NCI-H1105 treated with DMSO at 0.1 percent for 48 hours (cell line): ENCODE measurements around the gene ADAMTS19.

Experiments used
- DNase-seq: peaks from one replicate; lab custom pipeline; 2025; lab: John Stamatoyannopoulos, UW

The ADAMTS19 gene

DNA sequence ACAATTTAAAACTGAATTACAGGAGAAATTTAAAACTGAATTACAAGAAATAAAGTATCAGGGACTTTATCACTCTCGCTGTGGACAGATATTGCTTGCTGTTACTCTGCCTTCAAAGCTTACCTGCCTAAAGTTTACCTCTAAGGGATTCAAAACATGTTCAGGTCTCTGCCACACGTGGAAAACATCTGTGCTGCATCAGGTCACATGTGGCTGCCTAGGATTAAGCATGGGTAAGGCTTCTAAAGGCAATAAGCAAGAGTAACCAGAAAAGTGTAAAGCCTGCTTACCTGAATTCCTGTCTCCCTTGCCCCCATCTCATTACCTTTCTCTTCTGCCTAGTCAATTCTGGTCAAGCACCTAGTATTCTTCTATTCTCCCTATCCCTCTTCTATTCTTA is 306.7 kb downstream of the ADAMTS19 start:
- no peak for DNase-seq

- peak; percentile 68 for DNase-seq
Observed at GRCh38 chr5:129767927-129768380, 307.9 kb downstream of the ADAMTS19 start.

- no peak for DNase-seq
Observed at GRCh38 chr5:129768735-129769134, 308.6 kb downstream of the ADAMTS19 start.

DNA sequence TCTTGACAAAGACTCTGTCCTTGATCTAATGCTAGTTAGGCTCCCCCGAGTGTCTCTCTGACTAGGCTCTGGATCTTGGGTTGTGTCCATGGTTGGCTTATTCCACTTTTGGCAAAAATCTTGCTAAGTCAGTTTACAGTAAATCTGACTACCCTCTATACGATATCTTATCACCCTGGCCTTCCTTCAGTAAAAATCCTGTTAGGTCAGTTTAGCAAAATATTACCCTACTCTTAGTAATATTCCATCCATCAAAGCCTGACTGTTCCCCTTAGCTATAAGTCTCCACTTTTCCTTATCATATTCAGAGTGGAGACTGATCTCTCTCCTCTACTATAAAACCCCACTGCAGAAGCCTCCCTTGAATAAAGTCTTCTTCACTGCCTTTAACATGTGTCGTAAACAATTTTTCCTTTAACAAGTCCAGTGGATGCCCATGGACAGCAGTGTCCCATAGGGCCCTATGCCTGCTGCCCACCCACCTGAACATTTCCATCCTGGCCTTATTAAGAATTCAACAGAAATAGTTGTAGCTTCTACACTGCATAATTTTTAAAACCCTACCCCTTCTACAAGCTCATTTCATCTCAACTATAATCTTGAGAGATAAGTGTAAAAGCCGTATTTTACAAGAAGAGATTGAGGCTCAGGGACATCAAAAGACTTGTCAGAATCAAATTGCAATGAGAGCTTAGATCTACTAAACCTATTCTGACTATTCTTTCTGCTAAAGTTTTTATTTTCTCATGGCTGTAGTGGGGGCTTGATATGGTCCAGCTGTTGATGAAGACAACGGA is 310.1 kb downstream of the ADAMTS19 start:
- no peak for DNase-seq

- DNase-seq, result peak; percentile 32
Observed at GRCh38 chr5:129771058-129771838, 311.1 kb downstream of the ADAMTS19 start.

DNA sequence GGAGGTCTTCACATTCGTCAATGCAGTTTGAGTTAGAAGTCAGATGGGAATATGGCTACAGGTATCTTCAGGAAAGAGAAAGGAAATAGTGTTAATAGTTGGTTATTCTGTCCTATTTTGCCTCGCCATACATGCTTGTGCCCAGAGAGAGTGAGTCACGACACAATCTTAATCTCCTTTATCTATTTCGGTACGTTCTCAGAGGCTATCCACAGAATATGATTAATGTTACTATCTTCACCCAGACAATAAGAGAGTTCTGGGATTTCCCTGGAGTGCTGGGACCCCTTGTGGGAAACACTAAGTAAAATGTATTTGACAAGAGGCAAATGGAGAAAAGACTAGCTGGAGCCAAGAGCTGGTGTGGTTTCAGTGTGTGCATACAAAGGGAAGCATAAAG is 313.3 kb downstream of the ADAMTS19 start:
- no peak for DNase-seq

GRCh38 chr5:129781594-129781993 is 321.5 kb downstream of the ADAMTS19 start:
- no peak for DNase-seq
